ENCODE measurements around the gene RTN4IP1. TPM values are rescaled to one million over a fixed set of nuclear protein-coding genes. Genes with fewer than 3 reads are reported as not detected.

Gene RTN4IP1
- total and polyA plus RNA-seq, 10 of the 15 experiments (the other 5 are each of a cell fraction or from before 2014, with no cell fraction given) = 8.2 to 17.0 (median 9.8) TPM

DNA sequence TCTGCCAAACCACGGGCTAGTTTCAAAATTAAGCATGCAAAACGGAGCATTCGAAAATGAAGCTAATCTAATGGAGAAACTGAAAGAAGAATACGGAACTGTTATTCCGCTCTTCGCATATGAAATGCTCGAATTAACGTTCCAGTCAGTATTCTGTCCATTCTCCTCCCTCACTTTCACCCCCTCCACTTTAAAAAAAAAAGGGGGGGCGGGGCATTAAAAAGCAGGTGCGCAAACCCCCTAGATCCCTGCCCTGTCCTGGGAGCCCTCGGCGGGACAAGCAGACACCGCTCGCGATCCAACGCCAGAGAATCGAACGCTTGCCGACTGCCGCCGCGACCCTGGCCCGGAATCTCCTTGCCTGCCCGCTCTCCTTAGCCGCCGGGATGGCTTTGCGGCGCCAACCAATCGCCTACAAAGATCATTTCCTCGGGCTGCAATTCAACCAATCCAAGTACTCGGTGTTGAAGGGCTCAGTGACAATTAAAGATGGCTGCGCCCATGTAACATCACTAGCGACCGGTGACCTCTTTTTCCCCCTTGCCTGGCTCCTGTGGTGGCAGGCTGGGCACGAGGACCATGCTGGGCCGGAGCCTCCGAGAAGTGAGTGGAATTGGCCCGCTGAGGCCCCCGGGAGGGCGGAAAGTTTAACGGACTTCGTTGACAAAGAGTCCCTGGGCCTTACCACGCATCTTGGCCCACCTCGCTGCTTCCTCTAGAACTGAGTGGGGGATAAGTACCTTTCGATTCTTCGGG, at the start of gene RTN4IP1, which contains the start of gene QRSL1 (continued):
- TF ChIP-seq ZBTB11 (CRISPR knock-in tag; IDR thresholded peaks at IDR 0.05) (no peak), SIN3A (IDR thresholded peaks at IDR 0.05; ENCODE audit: low read depth, low read length) (peak; percentile 87), ZNF622 (IDR thresholded peaks at IDR 0.05) (no peak), YY1 (IDR thresholded peaks at IDR 0.05; ENCODE audit: low read depth, low read length) (peak; percentile 99), IKZF2 (IDR thresholded peaks at IDR 0.05) (0 out of 4 replicates have a peak, but pooled peaks of 1 of the 2 experiments have one; percentile 18), NFYB (IDR thresholded peaks at IDR 0.05; ENCODE audit: insufficient read depth, low read depth, low read length) (peak; percentile 91), JUNB (IDR thresholded peaks at IDR 0.05) (no peak; the same call in 1 of the 2 replicates), PML (IDR thresholded peaks at IDR 0.05; ENCODE audit: low read length) (peak; percentile 81; the same call in 1 of the 2 replicates), TCF3 (IDR thresholded peaks at IDR 0.05; ENCODE audit: borderline replicate concordance, insufficient read depth, low read depth, low read length) (0 out of 2 replicates have a peak, but pooled peaks have one; percentile 48), RCOR1 (conservative IDR thresholded peaks at IDR 0.05; ENCODE audit: low read depth, low read length) (0 out of 2 replicates have a peak, but pooled peaks have one; percentile 54), IRF4 (IDR thresholded peaks at IDR 0.05; ENCODE audit: low read depth, low read length) (no peak), CBFB (IDR thresholded peaks at IDR 0.05; ENCODE audit: low read depth) (peak; percentile 19; the same call in 1 of the 2 replicates), SP1 (IDR thresholded peaks at IDR 0.05; ENCODE audit: low read depth, low read length) (peak; percentile 93), SMARCA5 (IDR thresholded peaks at IDR 0.05) (no peak), EGR1 (IDR thresholded peaks at IDR 0.05; ENCODE audit: borderline replicate concordance in 1 of 2, low read depth in 2 of 2, low read length in 2 of 2) (no peak), STAT3 (IDR thresholded peaks at IDR 0.05; ENCODE audit: low read depth, low read length) (no peak), ELK1 (IDR thresholded peaks at IDR 0.05; ENCODE audit: low read depth, low read length) (no peak), SREBF1 (IDR thresholded peaks at IDR 0.05; ENCODE audit: low read length) (no peak), MTA2 (IDR thresholded peaks at IDR 0.05; ENCODE audit: low read depth) (peak; percentile 24; the same call in 1 of the 2 replicates)
- TF ChIP-seq, protein P1, sequence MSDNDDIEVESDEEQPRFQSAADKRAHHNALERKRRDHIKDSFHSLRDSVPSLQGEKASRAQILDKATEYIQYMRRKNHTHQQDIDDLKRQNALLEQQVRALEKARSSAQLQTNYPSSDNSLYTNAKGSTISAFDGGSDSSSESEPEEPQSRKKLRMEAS (IDR thresholded peaks at IDR 0.05; ENCODE audit: low read depth, low read length) = peak; percentile 74
- TF ChIP-seq, protein P2, sequence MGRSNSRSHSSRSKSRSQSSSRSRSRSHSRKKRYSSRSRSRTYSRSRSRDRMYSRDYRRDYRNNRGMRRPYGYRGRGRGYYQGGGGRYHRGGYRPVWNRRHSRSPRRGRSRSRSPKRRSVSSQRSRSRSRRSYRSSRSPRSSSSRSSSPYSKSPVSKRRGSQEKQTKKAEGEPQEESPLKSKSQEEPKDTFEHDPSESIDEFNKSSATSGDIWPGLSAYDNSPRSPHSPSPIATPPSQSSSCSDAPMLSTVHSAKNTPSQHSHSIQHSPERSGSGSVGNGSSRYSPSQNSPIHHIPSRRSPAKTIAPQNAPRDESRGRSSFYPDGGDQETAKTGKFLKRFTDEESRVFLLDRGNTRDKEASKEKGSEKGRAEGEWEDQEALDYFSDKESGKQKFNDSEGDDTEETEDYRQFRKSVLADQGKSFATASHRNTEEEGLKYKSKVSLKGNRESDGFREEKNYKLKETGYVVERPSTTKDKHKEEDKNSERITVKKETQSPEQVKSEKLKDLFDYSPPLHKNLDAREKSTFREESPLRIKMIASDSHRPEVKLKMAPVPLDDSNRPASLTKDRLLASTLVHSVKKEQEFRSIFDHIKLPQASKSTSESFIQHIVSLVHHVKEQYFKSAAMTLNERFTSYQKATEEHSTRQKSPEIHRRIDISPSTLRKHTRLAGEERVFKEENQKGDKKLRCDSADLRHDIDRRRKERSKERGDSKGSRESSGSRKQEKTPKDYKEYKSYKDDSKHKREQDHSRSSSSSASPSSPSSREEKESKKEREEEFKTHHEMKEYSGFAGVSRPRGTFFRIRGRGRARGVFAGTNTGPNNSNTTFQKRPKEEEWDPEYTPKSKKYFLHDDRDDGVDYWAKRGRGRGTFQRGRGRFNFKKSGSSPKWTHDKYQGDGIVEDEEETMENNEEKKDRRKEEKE (IDR thresholded peaks at IDR 0.05) = no peak
- TF ChIP-seq, protein P3, sequence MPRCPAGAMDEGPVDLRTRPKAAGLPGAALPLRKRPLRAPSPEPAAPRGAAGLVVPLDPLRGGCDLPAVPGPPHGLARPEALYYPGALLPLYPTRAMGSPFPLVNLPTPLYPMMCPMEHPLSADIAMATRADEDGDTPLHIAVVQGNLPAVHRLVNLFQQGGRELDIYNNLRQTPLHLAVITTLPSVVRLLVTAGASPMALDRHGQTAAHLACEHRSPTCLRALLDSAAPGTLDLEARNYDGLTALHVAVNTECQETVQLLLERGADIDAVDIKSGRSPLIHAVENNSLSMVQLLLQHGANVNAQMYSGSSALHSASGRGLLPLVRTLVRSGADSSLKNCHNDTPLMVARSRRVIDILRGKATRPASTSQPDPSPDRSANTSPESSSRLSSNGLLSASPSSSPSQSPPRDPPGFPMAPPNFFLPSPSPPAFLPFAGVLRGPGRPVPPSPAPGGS (IDR thresholded peaks at IDR 0.05; ENCODE audit: borderline replicate concordance, insufficient read depth, low read depth, low read length, poor library complexity, severe bottlenecking) = no peak

All from GM12878 (cell line).